Activated CD8-positive, alpha-beta T cell treated with anti-CD3 and anti-CD28 coated beads, Interleukin-2, amount 10 ng/mL, durations not matched to agents 7 days and 5 days (primary cell): ENCODE measurements around the gene PLEKHB1. TPM values are rescaled to one million over a fixed set of nuclear protein-coding genes. Genes with fewer than 3 reads are reported as not detected.
A peak's percentile ranks its signal among the peaks of the same experiment; 100 is the strongest.

Experiments
- ATAC-seq: fragments of 150-1000 bp; cut with Tn5 transposase; one replicate; pipeline ENCODE4 v1.10.0; 2021; ENCODE audit warnings: moderate library complexity
- CTCF ChIA-PET: fragments of 350-600 bp; sonication (Branson Sonifier 250); formaldehyde crosslinking; loops from one replicate; lab custom pipeline; 2021; ENCODE audit warnings: antibody characterized with exemption; lab: Charles Lee
- POLR2A ChIA-PET: fragments of 350-600 bp; sonication (Branson Sonifier 250); formaldehyde crosslinking; loops from one replicate; lab custom pipeline; 2021; ENCODE audit warnings: antibody characterized with exemption; lab: Charles Lee
- DNase-seq: peaks from one replicate; pipeline ENCODE4 v3.0.0-alpha.2; 2020
- H3K27ac Mint-ChIP-seq: one replicate; pipeline ENCODE4 v1.8.0; 2021; ENCODE audit warnings: mild to moderate bottlenecking, mixed read lengths
- H3K27me3 Mint-ChIP-seq: one replicate; pipeline ENCODE4 v1.8.0; 2021; ENCODE audit warnings: low read depth, mixed read lengths
- H3K36me3 Mint-ChIP-seq: one replicate; pipeline ENCODE4 v1.8.0; 2021; ENCODE audit warnings: low read depth, mixed read lengths
- H3K4me1 Mint-ChIP-seq: one replicate; pipeline ENCODE4 v1.8.0; 2021; ENCODE audit warnings: low read depth, mixed read lengths
- H3K4me3 Mint-ChIP-seq: one replicate; pipeline ENCODE4 v1.8.0; 2021; ENCODE audit warnings: mild to moderate bottlenecking, mixed read lengths
- H3K9me3 Mint-ChIP-seq: one replicate; pipeline ENCODE4 v1.8.0; 2022; ENCODE audit warnings: mixed read lengths; ENCODE audit not compliant: insufficient read depth
- total RNA-seq, 2 experiments: library from RNA; stranded (reverse); gene quantifications; one replicate each; pipeline ENCODE4 v1.2.3, GENCODE V29; 2021

PLEKHB1 gene
- total RNA-seq, 2 experiments from 2014 or later = 10.0 to 11.6 TPM

DNA sequence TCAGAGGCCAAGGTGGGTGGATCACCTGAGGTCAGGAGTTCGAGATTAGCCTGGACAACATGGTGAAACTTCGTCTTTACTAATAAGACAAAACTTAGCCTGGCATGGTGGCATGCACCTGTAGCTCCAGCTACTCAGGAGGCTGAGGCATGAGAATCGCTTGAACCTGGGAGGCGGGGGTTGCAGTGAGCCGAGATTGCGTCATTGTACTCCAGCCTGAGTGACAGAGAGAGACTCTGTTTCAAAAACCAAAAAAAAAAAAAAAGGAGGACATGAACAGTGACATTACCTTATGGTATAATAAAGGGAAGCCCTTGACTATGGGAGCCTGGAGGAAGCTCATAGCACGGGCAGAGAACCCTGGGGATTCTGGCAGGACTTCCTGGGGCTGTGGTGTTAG, 16.5 kb upstream of the PLEKHB1 start:
- DNase-seq (no peak), ATAC-seq (no peak)
- Mint-ChIP-seq H3K4me1 (peaks cover 12% of the 10 kb centered on the region), H3K9me3 (no peaks in the 10 kb centered on the region), H3K27ac (no peak overlapping the region), H3K4me3 (no peak overlapping the region), H3K27me3 (no peaks in the 10 kb centered on the region), H3K36me3 (no peaks in the 10 kb centered on the region)
- POLR2A ChIA-PET = no interaction called here
- CTCF ChIA-PET = no interaction called here

DNA sequence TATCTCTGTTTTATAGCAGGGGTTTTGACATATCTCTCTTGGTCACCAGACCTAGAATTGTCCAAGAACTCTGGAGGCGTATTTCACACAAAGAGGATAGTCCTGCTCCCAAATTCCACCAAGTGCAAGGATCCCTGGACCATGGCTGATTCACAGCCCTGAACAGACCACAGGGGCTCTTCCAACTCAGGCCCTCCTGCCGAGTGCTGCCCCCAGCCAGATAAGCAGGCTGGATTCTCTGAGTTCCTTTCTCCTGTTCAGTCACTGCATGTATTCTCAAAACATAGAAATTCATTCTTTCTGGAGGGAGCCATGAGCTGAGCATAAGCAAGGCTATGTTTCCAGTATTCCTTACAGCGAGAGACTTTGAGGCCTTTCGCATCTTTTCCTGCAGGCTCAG, 13.4 kb upstream of the PLEKHB1 start:
- H3K4me1 Mint-ChIP-seq = peaks cover 10% of the 10 kb centered on the region
- CTCF ChIA-PET = interaction anchor here (1.3 kb wide), 1 partner anchor 28 kb away, joined by 5 read pairs; no protein-coding TSS in a partner anchor
- DNase-seq (no peak), ATAC-seq (no peak)
- POLR2A ChIA-PET = no interaction called here
- no peaks in the 10 kb centered on the region for H3K27me3 Mint-ChIP-seq
- no peaks in the 10 kb centered on the region for H3K36me3 Mint-ChIP-seq
- H3K9me3 Mint-ChIP-seq = no peaks in the 10 kb centered on the region
- H3K4me3 Mint-ChIP-seq = no peak overlapping the region
- no peak overlapping the region for H3K27ac Mint-ChIP-seq

DNA sequence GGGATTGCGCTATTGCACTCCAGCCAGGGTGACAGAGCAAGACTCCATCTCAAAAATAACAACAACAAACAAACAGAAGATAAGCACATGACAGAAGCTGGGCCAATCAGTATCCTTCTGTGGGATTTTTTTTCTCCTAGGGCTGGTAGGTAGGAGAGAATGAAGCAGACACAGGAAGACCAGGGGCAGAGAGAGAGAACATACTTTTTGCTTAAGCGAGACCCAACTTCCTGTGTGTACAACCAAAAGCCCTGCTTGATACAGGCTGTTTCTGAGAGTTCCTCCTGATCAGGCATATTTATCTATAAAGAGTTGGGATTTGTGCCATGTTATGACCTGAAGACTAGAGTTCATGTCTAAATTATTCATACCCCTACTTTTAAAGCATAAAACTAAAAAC, 12.4 kb upstream of the PLEKHB1 start:
- ChIA-PET CTCF (interaction anchor here (0.6 to 1.3 kb wide), 2 partner anchors 8 to 27 kb away, joined by 3 to 5 read pairs; no protein-coding TSS in a partner anchor), POLR2A (no interaction called here)
- Mint-ChIP-seq H3K4me3 (no peak overlapping the region), H3K9me3 (no peaks in the 10 kb centered on the region), H3K36me3 (no peaks in the 10 kb centered on the region), H3K4me1 (peaks cover 10% of the 10 kb centered on the region), H3K27ac (peak overlapping the region; percentile 37), H3K27me3 (no peaks in the 10 kb centered on the region)
- ATAC-seq (peak; percentile 39), DNase-seq (no peak)

- no peaks in the 10 kb centered on the region for H3K9me3 Mint-ChIP-seq
- H3K27ac Mint-ChIP-seq = no peak overlapping the region
- peaks cover 16% of the 10 kb centered on the region for H3K4me1 Mint-ChIP-seq
- no peaks in the 10 kb centered on the region for H3K27me3 Mint-ChIP-seq
- H3K4me3 Mint-ChIP-seq = no peak overlapping the region
- ChIA-PET CTCF (interaction anchor here (4.6 kb wide), 1 partner anchor 9 kb away, joined by 32 read pairs; no protein-coding TSS in a partner anchor), POLR2A (interaction anchor here (0.5 to 1.2 kb wide), 2 partner anchors 14 to 693 kb away, joined by 3 to 5 read pairs; no protein-coding TSS in a partner anchor)
- DNase-seq (no peak), ATAC-seq (no peak)
- H3K36me3 Mint-ChIP-seq = no peaks in the 10 kb centered on the region
Measured at GRCh38 chr11:73635721-73636120, 10.7 kb upstream of the PLEKHB1 start.

DNA sequence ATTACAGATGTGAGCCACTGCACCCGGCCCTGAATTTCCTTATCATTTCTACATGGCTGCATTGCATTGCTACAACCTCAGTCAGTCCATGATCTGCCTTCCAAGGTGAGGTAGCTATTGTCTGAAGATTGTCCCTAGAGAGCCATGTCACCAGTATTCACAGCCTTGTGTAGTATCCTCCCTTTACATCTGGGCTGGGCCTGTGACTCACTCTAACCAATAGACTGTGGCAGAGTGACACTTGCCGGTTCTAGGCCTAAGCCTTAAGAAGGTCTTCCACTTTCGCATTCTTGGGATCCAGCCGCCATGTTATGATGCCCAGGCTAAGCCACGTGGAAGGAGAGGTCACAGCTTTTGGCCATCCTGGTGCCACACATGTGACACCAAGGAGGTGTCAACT, 10.1 kb upstream of the PLEKHB1 start:
- Mint-ChIP-seq H3K27ac (no peak overlapping the region), H3K4me1 (peaks cover 17% of the 10 kb centered on the region), H3K4me3 (no peak overlapping the region), H3K27me3 (no peaks in the 10 kb centered on the region), H3K9me3 (no peaks in the 10 kb centered on the region), H3K36me3 (no peaks in the 10 kb centered on the region)
- CTCF ChIA-PET = interaction anchor here (4.6 kb wide), 1 partner anchor 10 kb away, joined by 32 read pairs; no protein-coding TSS in a partner anchor
- DNase-seq (no peak), ATAC-seq (no peak)
- POLR2A ChIA-PET = interaction anchor here (0.5 to 1.2 kb wide), 2 partner anchors 13 to 693 kb away, joined by 3 to 5 read pairs; no protein-coding TSS in a partner anchor

- H3K27me3 Mint-ChIP-seq = no peaks in the 10 kb centered on the region
- ChIA-PET POLR2A (no interaction called here), CTCF (interaction anchor here (4.6 kb wide), 1 partner anchor 11 kb away, joined by 32 read pairs; no protein-coding TSS in a partner anchor)
- H3K9me3 Mint-ChIP-seq = no peaks in the 10 kb centered on the region
- H3K27ac Mint-ChIP-seq = no peak overlapping the region
- no peaks in the 10 kb centered on the region for H3K36me3 Mint-ChIP-seq
- no peak overlapping the region for H3K4me3 Mint-ChIP-seq
- DNase-seq (no peak), ATAC-seq (no peak)
- peaks cover 17% of the 10 kb centered on the region for H3K4me1 Mint-ChIP-seq
Measured at GRCh38 chr11:73637012-73637411, 9.4 kb upstream of the PLEKHB1 start.

GRCh38 chr11:73640592-73640991, 5.8 kb upstream of the PLEKHB1 start:
- Mint-ChIP-seq H3K27me3 (no peaks in the 10 kb centered on the region), H3K4me3 (no peak overlapping the region), H3K36me3 (no peaks in the 10 kb centered on the region), H3K9me3 (no peaks in the 10 kb centered on the region), H3K4me1 (peaks cover 6% of the 10 kb centered on the region), H3K27ac (no peak overlapping the region)
- ChIA-PET CTCF (interaction anchor here (1.3 to 2.2 kb wide), 4 partner anchors 15 to 162 kb away, joined by 5 to 17 read pairs (median 6); no protein-coding TSS in a partner anchor), POLR2A (interaction anchor here (0.6 kb wide), 1 partner anchor 55 kb away, joined by 3 read pairs; no protein-coding TSS in a partner anchor)
- DNase-seq (no peak), ATAC-seq (no peak)

- no peaks in the 10 kb centered on the region for H3K9me3 Mint-ChIP-seq
- no peaks in the 10 kb centered on the region for H3K27me3 Mint-ChIP-seq
- ChIA-PET CTCF (interaction anchor here (1.3 to 2.2 kb wide), 4 partner anchors 16 to 163 kb away, joined by 5 to 17 read pairs (median 6); no protein-coding TSS in a partner anchor), POLR2A (no interaction called here)
- H3K27ac Mint-ChIP-seq = no peak overlapping the region
- no peaks in the 10 kb centered on the region for H3K36me3 Mint-ChIP-seq
- no peak overlapping the region for H3K4me3 Mint-ChIP-seq
- ATAC-seq (no peak), DNase-seq (no peak)
- H3K4me1 Mint-ChIP-seq = peaks cover 8% of the 10 kb centered on the region
Measured at GRCh38 chr11:73641668-73642067, 4.7 kb upstream of the PLEKHB1 start.

- ChIA-PET CTCF (interaction anchor here (3.8 to 4.5 kb wide), 2 partner anchors 15 to 20 kb away, joined by 27 to 28 read pairs; no protein-coding TSS in a partner anchor), POLR2A (no interaction called here)
- H3K27me3 Mint-ChIP-seq = no peaks in the 10 kb centered on the region
- no peaks in the 10 kb centered on the region for H3K36me3 Mint-ChIP-seq
- ATAC-seq (no peak), DNase-seq (no peak)
- H3K4me3 Mint-ChIP-seq = no peak overlapping the region
- H3K27ac Mint-ChIP-seq = no peak overlapping the region
- no peaks in the 10 kb centered on the region for H3K9me3 Mint-ChIP-seq
- H3K4me1 Mint-ChIP-seq = peaks cover 22% of the 10 kb centered on the region
Measured at GRCh38 chr11:73645121-73645969, 1.0 kb upstream of the PLEKHB1 start.

DNA sequence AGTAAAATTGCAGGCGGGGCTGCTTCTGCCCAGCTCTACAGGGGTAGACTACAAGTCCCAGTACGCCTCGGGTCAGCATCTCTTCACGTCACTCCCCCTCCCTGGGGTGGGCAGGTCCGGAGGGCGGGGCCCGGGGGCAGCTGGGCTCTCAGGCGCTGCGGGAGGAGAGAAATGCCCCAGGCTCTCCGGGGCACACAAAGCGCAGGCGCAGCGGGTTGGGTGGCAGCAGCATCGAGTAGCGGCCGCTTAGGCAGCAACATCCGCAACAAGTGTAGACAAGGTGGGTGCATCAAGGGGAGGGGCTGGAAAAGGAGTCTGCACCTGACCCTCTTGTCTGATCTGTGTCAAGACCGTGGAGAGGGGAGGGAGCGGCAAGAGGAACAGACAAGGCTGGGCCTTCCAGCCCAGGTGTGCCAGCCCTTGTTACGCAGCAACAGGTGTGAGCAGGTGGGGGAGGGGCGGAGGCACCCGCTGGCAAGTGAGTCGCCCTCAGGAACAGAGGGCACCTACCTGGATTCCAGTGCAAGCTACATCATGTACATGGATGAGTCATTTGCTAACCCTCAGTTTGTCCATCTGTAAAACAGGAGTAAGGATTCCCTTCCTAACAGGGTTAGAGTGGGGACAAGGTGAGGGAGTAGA, 1.2 kb downstream of the PLEKHB1 start:
- ATAC-seq = peak; percentile 99
- POLR2A ChIA-PET = interaction anchor here (0.7 to 1.6 kb wide), 4 partner anchors 12 to 22 kb away, joined by 3 to 5 read pairs (median 3); no protein-coding TSS in a partner anchor
- DNase-seq = peak; percentile 95
- H3K4me3 Mint-ChIP-seq = peak overlapping the region; percentile 76
- no peaks in the 10 kb centered on the region for H3K36me3 Mint-ChIP-seq
- CTCF ChIA-PET = interaction anchor here (1.0 to 4.5 kb wide), 5 partner anchors 13 to 297 kb away, joined by 4 to 28 read pairs (median 6); no protein-coding TSS in a partner anchor
- H3K27me3 Mint-ChIP-seq = no peaks in the 10 kb centered on the region
- H3K27ac Mint-ChIP-seq = peak overlapping the region; percentile 78
- no peaks in the 10 kb centered on the region for H3K9me3 Mint-ChIP-seq
- H3K4me1 Mint-ChIP-seq = peaks cover 17% of the 10 kb centered on the region

DNA sequence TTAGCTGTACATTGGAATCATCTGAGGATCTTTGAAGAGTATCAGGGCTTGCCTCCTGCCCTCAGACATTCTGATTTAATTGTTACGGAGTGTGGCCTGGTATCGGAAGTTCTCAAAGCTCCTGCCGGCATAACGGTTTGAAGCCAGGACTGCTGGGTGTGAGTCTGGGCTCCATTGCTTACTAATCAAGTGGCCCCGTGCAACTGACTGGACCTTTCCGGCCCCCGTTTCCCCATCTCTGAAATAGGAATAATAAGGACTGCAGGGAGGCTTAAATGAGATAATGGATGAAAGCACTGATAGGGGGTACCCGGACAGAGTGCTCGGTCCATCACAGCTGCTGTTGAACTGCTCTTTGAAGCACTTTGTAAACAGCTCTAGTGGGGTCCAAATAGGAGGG, 1.7 kb downstream of the PLEKHB1 start:
- H3K4me1 Mint-ChIP-seq = peaks cover 17% of the 10 kb centered on the region
- no peaks in the 10 kb centered on the region for H3K36me3 Mint-ChIP-seq
- H3K27ac Mint-ChIP-seq = no peak overlapping the region
- no peaks in the 10 kb centered on the region for H3K27me3 Mint-ChIP-seq
- POLR2A ChIA-PET = interaction anchor here (0.8 kb wide), 1 partner anchor 15 kb away, joined by 3 read pairs; no protein-coding TSS in a partner anchor
- H3K9me3 Mint-ChIP-seq = no peaks in the 10 kb centered on the region
- H3K4me3 Mint-ChIP-seq = peak overlapping the region; percentile 76
- ATAC-seq = no peak
- CTCF ChIA-PET = interaction anchor here (1.0 to 4.5 kb wide), 4 partner anchors 12 to 296 kb away, joined by 4 to 28 read pairs (median 16); no protein-coding TSS in a partner anchor
- no peak for DNase-seq
